GM12878 (cell line): ENCODE results near the gene SP100. TPM values are rescaled to one million over a fixed set of nuclear protein-coding genes. Genes with fewer than 3 reads are reported as not detected.
A peak's percentile ranks its signal among the peaks of the same experiment; 100 is the strongest.

Experiments
- ATAC-seq: fragments of 200-7000 bp; cut with Tn5 transposase; 3 replicates; pipeline ENCODE4 v1.9.1; 2020; ENCODE audit warnings: mild to moderate bottlenecking, moderate library complexity
- BruUV-seq: library from RNA; stranded (reverse); fragments of 400-500 nt; replicated peaks from 2 replicates; lab custom pipeline; 2021; lab: Mats Ljungman, UMichigan
- CTCF ChIA-PET: fragments of 300-600 bp; sonication (Branson Sonifier 250); formaldehyde crosslinking; extraction: SDS; loops from one replicate; lab custom pipeline; 2021; ENCODE audit warnings: inconsistent platforms; lab: Yijun Ruan, JAX
- POLR2A ChIA-PET: fragments of 350-600 bp; formaldehyde crosslinking; extraction: SDS; loops from one replicate; lab custom pipeline; 2021; ENCODE audit warnings: inconsistent platforms; lab: Charles Lee
- RAD21 ChIA-PET: fragments of 300-600 bp; sonication (Branson Sonifier 250); formaldehyde crosslinking; loops from one replicate; lab custom pipeline; 2023; ENCODE audit warnings: antibody characterized with exemption; ENCODE audit not compliant: unreplicated experiment; lab: Charles Lee
- SMC1A ChIA-PET: fragments of 300-600 bp; sonication (Branson Sonifier 250); formaldehyde crosslinking; loops from one replicate; lab custom pipeline; 2023; ENCODE audit not compliant: unreplicated experiment, uncharacterized antibody; lab: Charles Lee
- DNase-seq: peaks from one replicate; pipeline ENCODE4 v3.0.0-alpha.2; 2011; ENCODE audit warnings: low read depth, low spot score
- FAIRE-seq: peaks from 3 replicates; lab custom pipeline; 2011; peaks lifted over from hg19 to GRCh38; lab: Jason Lieb, UNC
- H2AFZ ChIP-seq: 2 replicates; pipeline ENCODE4 v1.6.0; 2011; ENCODE audit warnings: low read depth, low read length, control low read depth; ENCODE audit not compliant: control insufficient read depth
- H3K27ac ChIP-seq: 2 replicates; pipeline ENCODE4 v1.5.1; 2011; ENCODE audit warnings: control low read depth; ENCODE audit not compliant: control insufficient read depth, insufficient read depth
- H3K27me3 ChIP-seq, 2 experiments: replicated peaks in 1 of 2; 2 replicates each; pipeline versions ENCODE4 v1.6.0 to v1.6.1; 2011; ENCODE audit warnings: low read length in 1 of 2; ENCODE audit not compliant: control insufficient read depth in 2 of 2, insufficient read depth in 2 of 2
- H3K36me3 ChIP-seq, 2 experiments: 2 replicates each; pipeline ENCODE4 v1.5.1; 2011; ENCODE audit warnings: low read length in 1 of 2; ENCODE audit not compliant: control insufficient read depth in 2 of 2, insufficient read depth in 2 of 2
- H3K4me1 ChIP-seq: 2 replicates; pipeline ENCODE4 v1.6.1; 2011; ENCODE audit warnings: mild to moderate bottlenecking, low read length, moderate library complexity, mixed read lengths; ENCODE audit not compliant: control insufficient read depth, insufficient read depth
- H3K4me2 ChIP-seq: 2 replicates; pipeline ENCODE4 v1.6.0; 2011; ENCODE audit warnings: control low read depth; ENCODE audit not compliant: control insufficient read depth, insufficient read depth
- H3K4me3 ChIP-seq: fragments of 200-600 bp; sonication (generic); 2 replicates; pipeline ENCODE4 v1.5.1; 2016
- H3K79me2 ChIP-seq: 2 replicates; pipeline ENCODE4 v1.6.0; 2011; ENCODE audit warnings: low read length; ENCODE audit not compliant: control insufficient read depth, insufficient read depth
- H3K9ac ChIP-seq: 2 replicates; pipeline ENCODE4 v1.8.0; 2011; ENCODE audit warnings: low read length, control low read depth, mixed read lengths; ENCODE audit not compliant: control insufficient read depth, insufficient read depth
- H3K9me3 ChIP-seq: replicated peaks from 3 replicates; pipeline ENCODE4 v1.5.1; 2011; ENCODE audit warnings: mild to moderate bottlenecking, low read length; ENCODE audit not compliant: control insufficient read depth, insufficient read depth
- H4K20me1 ChIP-seq: 2 replicates; pipeline ENCODE4 v1.6.0; 2011; ENCODE audit not compliant: control insufficient read depth, insufficient read depth
- BHLHE40 ChIP-seq, 2 experiments: fragments of 450-650 bp in 1 of 2; IDR thresholded peaks; 2 replicates each; pipeline ENCODE4 v1.6.1; 2011 to 2017; ENCODE audit warnings: low read depth in 2 of 2, borderline replicate concordance in 1 of 2, improper control_type of control experiment in 1 of 2, low read length in 1 of 2, mild to moderate bottlenecking in 1 of 2
- CBFB ChIP-seq: IDR thresholded peaks from 2 replicates; pipeline ENCODE4 v1.6.1; 2016; ENCODE audit warnings: antibody characterized with exemption, low read depth
- CREM ChIP-seq: IDR thresholded peaks from 2 replicates; pipeline ENCODE4 v1.6.1; 2014; ENCODE audit warnings: antibody characterized with exemption, low read depth
- JUNB ChIP-seq: IDR thresholded peaks from 2 replicates; pipeline ENCODE4 v1.6.1; 2016; ENCODE audit warnings: antibody characterized with exemption, mild to moderate bottlenecking
- MEF2A ChIP-seq: IDR thresholded peaks from 2 replicates; pipeline ENCODE4 v1.6.1; 2011; ENCODE audit warnings: low read depth, mild to moderate bottlenecking, low read length, moderate library complexity; ENCODE audit not compliant: insufficient read depth
- RUNX3 ChIP-seq: IDR thresholded peaks from 2 replicates; pipeline ENCODE4 v1.6.1; 2012; ENCODE audit warnings: low read length, inconsistent platforms
- SREBF2 ChIP-seq: IDR thresholded peaks from 2 replicates; pipeline ENCODE4 v1.6.1; 2012; ENCODE audit warnings: mild to moderate bottlenecking, low read length
- TCF7 ChIP-seq: IDR thresholded peaks from 2 replicates; pipeline ENCODE4 v1.6.1; 2014; ENCODE audit warnings: antibody characterized with exemption, borderline replicate concordance
- WRNIP1 ChIP-seq: IDR thresholded peaks from 2 replicates; pipeline ENCODE4 v1.6.1; 2011; ENCODE audit warnings: low read depth, low read length, improper control_type of control experiment, borderline replicate concordance
- YY1 ChIP-seq: IDR thresholded peaks from 2 replicates; pipeline ENCODE4 v1.6.1; 2011; ENCODE audit warnings: low read depth, mild to moderate bottlenecking, low read length
- ZNF217 ChIP-seq: fragments of 450-650 bp; IDR thresholded peaks from 2 replicates; pipeline ENCODE4 v1.6.1; 2017; ENCODE audit warnings: antibody characterized with exemption, mild to moderate bottlenecking
- ZNF622 ChIP-seq: fragments of 450-650 bp; IDR thresholded peaks from 2 replicates; pipeline ENCODE4 v1.6.1; 2017; ENCODE audit warnings: mild to moderate bottlenecking, inconsistent platforms
- WGBS: methylation state at CpG from one replicate; pipeline ENCODE4 v1.1.6; 2016; ENCODE audit warnings: low lambda C conversion rate; ENCODE audit not compliant: insufficient replicate concordance, insufficient coverage; ENCODE audit errors: missing lambda C conversion rate; 5-methylcytosine and 5-hydroxymethylcytosine counted together
- in situ Hi-C: fragments of 300-500 bp; cut with MboI; formaldehyde crosslinking; loops from 9 replicates; pipeline ENCODE4 v1.14.3; 2018; ENCODE audit warnings: mixed read lengths
- intact Hi-C: fragments of 100-400 bp; cut with micrococcal nuclease; formaldehyde crosslinking; loops from one replicate; pipeline ENCODE4 v1.14.2; 2022; ENCODE audit not compliant: unreplicated experiment
- polyA plus RNA-seq, 11 experiments: library from polyadenylated mRNA; depleted of rRNA in 4 of 11; unstranded in 6 of 11; stranded (reverse) in 5 of 11; fragments of >200 nt; fragmentation: Nextera tagmentation in 4 of 11; fragmentation: Illumina TruSeq in 1 of 11; extraction: Ambion mirVana in 4 of 11; extraction: Trizol in 1 of 11; gene quantifications; 1 replicate in 1 of 11; 2 replicates in 10 of 11; pipeline versions ENCODE4 v1.2.1 to v1.2.3, GENCODE V29; 2011 to 2016; ENCODE audit warnings: inconsistent platforms in 2 of 11, missing spikeins in 2 of 11, low read depth in 1 of 11
- total RNA-seq, 4 experiments: library from RNA; depleted of rRNA in 3 of 4; stranded (reverse); fragments of >200 nt in 3 of 4; fragmentation: Illumina TruSeq in 1 of 4; extraction: Trizol in 1 of 4; gene quantifications; 2 replicates each; pipeline versions ENCODE4 v1.2.1 to v1.2.3, GENCODE V29; 2013 to 2021
- TF ChIP-seq, protein P1 (sequence below): fragments of 450-650 bp; IDR thresholded peaks from 2 replicates; pipeline ENCODE4 v1.6.1; 2016; ENCODE audit warnings: mild to moderate bottlenecking, moderate library complexity, borderline replicate concordance
- TF ChIP-seq, protein P2 (sequence below): fragments of 450-650 bp; IDR thresholded peaks from 2 replicates; pipeline ENCODE4 v1.6.1; 2018; ENCODE audit warnings: mild to moderate bottlenecking, low read depth, moderate library complexity; ENCODE audit not compliant: partially characterized antibody
- TF ChIP-seq, protein P3 (sequence below): fragments of 450-650 bp; IDR thresholded peaks from 2 replicates; pipeline ENCODE4 v1.6.1; 2016; ENCODE audit warnings: mild to moderate bottlenecking

Gene SP100
- total and polyA plus RNA-seq, 10 of the 15 experiments (the other 5 are each of a cell fraction or from before 2014, with no cell fraction given): 109 to 239 (median 180) TPM

DNA sequence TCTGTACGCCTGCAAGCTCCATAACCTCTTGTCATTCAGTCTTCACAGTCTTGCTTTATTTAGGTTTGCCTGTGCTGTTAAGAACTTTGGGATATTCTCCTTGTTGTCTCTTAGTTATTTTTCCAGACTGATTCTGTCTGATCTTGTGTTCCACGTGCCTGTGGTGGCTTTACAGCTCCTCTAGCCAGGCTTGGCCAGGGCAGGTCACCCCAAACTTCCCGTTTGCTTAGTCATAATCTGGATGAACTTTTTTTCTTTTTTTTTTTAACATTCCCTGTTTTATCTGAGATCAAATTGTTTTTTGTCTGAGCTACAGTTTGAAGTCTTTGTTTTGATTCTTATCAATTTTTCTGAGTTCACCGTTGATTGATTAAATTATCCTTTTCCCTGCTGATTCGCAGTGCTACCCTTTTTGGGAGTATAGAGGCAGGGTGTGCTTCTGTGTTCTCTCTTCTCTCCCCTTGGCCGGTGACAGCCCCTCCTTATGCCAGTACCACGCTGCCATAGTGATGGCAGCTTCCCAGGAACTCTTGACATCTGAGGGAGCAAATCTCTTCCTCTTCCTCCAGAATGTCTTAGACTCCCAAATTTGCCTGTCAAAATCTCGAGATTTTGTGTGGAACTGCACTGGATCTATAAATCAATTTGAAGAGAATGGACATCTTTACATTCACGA, 2.5 kb downstream of the SP100 start:
- Histone ChIP-seq H3K9ac (peak overlapping the region; percentile 95), H3K9me3 (no peaks in the 10 kb centered on the region), H3K79me2 (peaks cover 83% of the 10 kb centered on the region), H3K4me1 (peaks cover 24% of the 10 kb centered on the region), H3K4me2 (peak overlapping the region; percentile 39), H3K36me3 (peaks cover 0 to under 1% of the 10 kb centered on the region in 2 experiments; a peak in 2 of 4 replicates), H4K20me1 (no peaks in the 10 kb centered on the region), H3K4me3 (peak overlapping the region; percentile 94), H3K27ac (peak overlapping the region; percentile 95), H2AFZ (no peak overlapping the region), H3K27me3 (no peaks in the 10 kb centered on the region)
- ChIA-PET POLR2A (interaction anchor here (1.0 to 3.7 kb wide), 8 partner anchors 10 to 212 kb away, joined by 3 to 21 read pairs (median 4); partner anchors contain the start of genes SP110 and SP140L), RAD21 (interaction anchor here (1.0 to 2.9 kb wide), 12 partner anchors 8 to 380 kb away, joined by 3 to 22 read pairs (median 10); partner anchors contain the start of genes SP110 and SP140), SMC1A (interaction anchor here (0.6 to 5.8 kb wide), 24 partner anchors 9 to 393 kb away, joined by 3 to 45 read pairs (median 4); partner anchors contain the start of gene SP110), CTCF (interaction anchor here (0.8 to 3.5 kb wide), 9 partner anchors 12 to 216 kb away, joined by 3 to 13 read pairs (median 3); no protein-coding TSS in a partner anchor)
- FAIRE-seq (no peak), DNase-seq (no peak), ATAC-seq (peak; percentile 20; the same call in 2 of the 3 replicates)
- in situ Hi-C loops (no loop called here), intact Hi-C loops (loop anchor here (2.0 to 10.0 kb wide), 5 partner anchors 22 to 296 kb away; partner anchors contain the start of genes CAB39 and SP140L)
- no TSS peak for BruUV-seq
- WGBS: 2% methylated on average over 9 of the region's 9 CpGs
- TF ChIP-seq, protein P1, sequence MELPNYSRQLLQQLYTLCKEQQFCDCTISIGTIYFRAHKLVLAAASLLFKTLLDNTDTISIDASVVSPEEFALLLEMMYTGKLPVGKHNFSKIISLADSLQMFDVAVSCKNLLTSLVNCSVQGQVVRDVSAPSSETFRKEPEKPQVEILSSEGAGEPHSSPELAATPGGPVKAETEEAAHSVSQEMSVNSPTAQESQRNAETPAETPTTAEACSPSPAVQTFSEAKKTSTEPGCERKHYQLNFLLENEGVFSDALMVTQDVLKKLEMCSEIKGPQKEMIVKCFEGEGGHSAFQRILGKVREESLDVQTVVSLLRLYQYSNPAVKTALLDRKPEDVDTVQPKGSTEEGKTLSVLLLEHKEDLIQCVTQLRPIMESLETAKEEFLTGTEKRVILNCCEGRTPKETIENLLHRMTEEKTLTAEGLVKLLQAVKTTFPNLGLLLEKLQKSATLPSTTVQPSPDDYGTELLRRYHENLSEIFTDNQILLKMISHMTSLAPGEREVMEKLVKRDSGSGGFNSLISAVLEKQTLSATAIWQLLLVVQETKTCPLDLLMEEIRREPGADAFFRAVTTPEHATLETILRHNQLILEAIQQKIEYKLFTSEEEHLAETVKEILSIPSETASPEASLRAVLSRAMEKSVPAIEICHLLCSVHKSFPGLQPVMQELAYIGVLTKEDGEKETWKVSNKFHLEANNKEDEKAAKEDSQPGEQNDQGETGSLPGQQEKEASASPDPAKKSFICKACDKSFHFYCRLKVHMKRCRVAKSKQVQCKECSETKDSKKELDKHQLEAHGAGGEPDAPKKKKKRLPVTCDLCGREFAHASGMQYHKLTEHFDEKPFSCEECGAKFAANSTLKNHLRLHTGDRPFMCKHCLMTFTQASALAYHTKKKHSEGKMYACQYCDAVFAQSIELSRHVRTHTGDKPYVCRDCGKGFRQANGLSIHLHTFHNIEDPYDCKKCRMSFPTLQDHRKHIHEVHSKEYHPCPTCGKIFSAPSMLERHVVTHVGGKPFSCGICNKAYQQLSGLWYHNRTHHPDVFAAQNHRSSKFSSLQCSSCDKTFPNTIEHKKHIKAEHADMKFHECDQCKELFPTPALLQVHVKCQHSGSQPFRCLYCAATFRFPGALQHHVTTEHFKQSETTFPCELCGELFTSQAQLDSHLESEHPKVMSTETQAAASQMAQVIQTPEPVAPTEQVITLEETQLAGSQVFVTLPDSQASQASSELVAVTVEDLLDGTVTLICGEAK: no peak
- TF ChIP-seq YY1 (0 out of 2 replicates have a peak, but pooled peaks have one; percentile 20), JUNB (no peak), SREBF2 (no peak), ZNF217 (no peak), BHLHE40 (IDR thresholded peaks at IDR 0.05; ENCODE audit: borderline replicate concordance in 1 of 2, low read depth in 2 of 2, low read length in 1 of 2) (peak in 1 of 2 experiments; percentile 27; a peak in 1 of 4 replicates), MEF2A (no peak), CBFB (no peak), TCF7 (no peak), CREM (no peak), ZNF622 (no peak), WRNIP1 (0 out of 2 replicates have a peak, but pooled peaks have one; percentile 31), RUNX3 (peak; percentile 6; the same call in 1 of the 2 replicates)
- TF ChIP-seq, protein P2, sequence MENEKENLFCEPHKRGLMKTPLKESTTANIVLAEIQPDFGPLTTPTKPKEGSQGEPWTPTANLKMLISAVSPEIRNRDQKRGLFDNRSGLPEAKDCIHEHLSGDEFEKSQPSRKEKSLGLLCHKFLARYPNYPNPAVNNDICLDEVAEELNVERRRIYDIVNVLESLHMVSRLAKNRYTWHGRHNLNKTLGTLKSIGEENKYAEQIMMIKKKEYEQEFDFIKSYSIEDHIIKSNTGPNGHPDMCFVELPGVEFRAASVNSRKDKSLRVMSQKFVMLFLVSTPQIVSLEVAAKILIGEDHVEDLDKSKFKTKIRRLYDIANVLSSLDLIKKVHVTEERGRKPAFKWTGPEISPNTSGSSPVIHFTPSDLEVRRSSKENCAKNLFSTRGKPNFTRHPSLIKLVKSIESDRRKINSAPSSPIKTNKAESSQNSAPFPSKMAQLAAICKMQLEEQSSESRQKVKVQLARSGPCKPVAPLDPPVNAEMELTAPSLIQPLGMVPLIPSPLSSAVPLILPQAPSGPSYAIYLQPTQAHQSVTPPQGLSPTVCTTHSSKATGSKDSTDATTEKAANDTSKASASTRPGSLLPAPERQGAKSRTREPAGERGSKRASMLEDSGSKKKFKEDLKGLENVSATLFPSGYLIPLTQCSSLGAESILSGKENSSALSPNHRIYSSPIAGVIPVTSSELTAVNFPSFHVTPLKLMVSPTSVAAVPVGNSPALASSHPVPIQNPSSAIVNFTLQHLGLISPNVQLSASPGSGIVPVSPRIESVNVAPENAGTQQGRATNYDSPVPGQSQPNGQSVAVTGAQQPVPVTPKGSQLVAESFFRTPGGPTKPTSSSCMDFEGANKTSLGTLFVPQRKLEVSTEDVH: no peak
- TF ChIP-seq, protein P3, sequence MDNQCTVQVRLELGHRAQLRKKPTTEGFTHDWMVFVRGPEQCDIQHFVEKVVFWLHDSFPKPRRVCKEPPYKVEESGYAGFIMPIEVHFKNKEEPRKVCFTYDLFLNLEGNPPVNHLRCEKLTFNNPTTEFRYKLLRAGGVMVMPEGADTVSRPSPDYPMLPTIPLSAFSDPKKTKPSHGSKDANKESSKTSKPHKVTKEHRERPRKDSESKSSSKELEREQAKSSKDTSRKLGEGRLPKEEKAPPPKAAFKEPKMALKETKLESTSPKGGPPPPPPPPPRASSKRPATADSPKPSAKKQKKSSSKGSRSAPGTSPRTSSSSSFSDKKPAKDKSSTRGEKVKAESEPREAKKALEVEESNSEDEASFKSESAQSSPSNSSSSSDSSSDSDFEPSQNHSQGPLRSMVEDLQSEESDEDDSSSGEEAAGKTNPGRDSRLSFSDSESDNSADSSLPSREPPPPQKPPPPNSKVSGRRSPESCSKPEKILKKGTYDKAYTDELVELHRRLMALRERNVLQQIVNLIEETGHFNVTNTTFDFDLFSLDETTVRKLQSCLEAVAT: peak; percentile 36; the same call in 1 of the 2 replicates
